SK-N-SH treated with all-trans-retinoic acid at 6 μM for 48 hours (cell line): ENCODE results near the gene TCEA2.

Experiments used
- ATAC-seq: fragments of 200-7000 bp; cut with Tn5 transposase; 3 replicates; pipeline ENCODE4 v1.9.1; 2020; ENCODE audit warnings: mild to moderate bottlenecking, moderate library complexity
- ARNTL ChIP-seq: fragments of 450-650 bp; formaldehyde crosslinking; IDR thresholded peaks from 2 replicates; pipeline ENCODE4 v1.5.0; 2020; ENCODE audit warnings: low read depth, mild to moderate bottlenecking, moderate library complexity, borderline replicate concordance
- BACH2 ChIP-seq: fragments of 250-450 bp; sonication (Bioruptor Pico); IDR thresholded peaks from 2 replicates; pipeline ENCODE4 v1.9.0; 2021; ENCODE audit warnings: mild to moderate bottlenecking, borderline replicate concordance
- CREB5 ChIP-seq: fragments of 250-450 bp; sonication (Bioruptor Pico); IDR thresholded peaks from 2 replicates; pipeline ENCODE4 v1.5.1; 2020; ENCODE audit warnings: low read depth, mild to moderate bottlenecking, moderate library complexity
- CSDC2 ChIP-seq: fragments of 250-450 bp; sonication (Bioruptor Pico); IDR thresholded peaks from 2 replicates; pipeline ENCODE4 v1.5.0; 2020; ENCODE audit warnings: mild to moderate bottlenecking, moderate library complexity
- ESRRG ChIP-seq: fragments of 250-450 bp; sonication (Bioruptor Pico); IDR thresholded peaks from 2 replicates; pipeline ENCODE4 v1.6.1; 2021; ENCODE audit warnings: mild to moderate bottlenecking
- GLIS3 ChIP-seq: fragments of 250-450 bp; sonication (Bioruptor Pico); IDR thresholded peaks from 2 replicates; pipeline ENCODE4 v1.5.0; 2020; ENCODE audit warnings: mild to moderate bottlenecking, moderate library complexity
- ISL1 ChIP-seq: fragments of 250-450 bp; sonication (Bioruptor Pico); IDR thresholded peaks from 2 replicates; pipeline ENCODE4 v2.1.2; 2022; ENCODE audit warnings: mild to moderate bottlenecking, moderate library complexity
- OSR1 ChIP-seq: fragments of 250-450 bp; sonication (Bioruptor Pico); IDR thresholded peaks from 2 replicates; pipeline ENCODE4 v1.8.0; 2022; ENCODE audit warnings: moderate library complexity, mild to moderate bottlenecking, inconsistent platforms
- PATZ1 ChIP-seq: fragments of 250-450 bp; sonication (Bioruptor Pico); IDR thresholded peaks from 2 replicates; pipeline ENCODE4 v1.8.0; 2020; ENCODE audit warnings: mild to moderate bottlenecking, moderate library complexity, borderline replicate concordance
- POU6F1 ChIP-seq: fragments of 250-450 bp; sonication (Bioruptor Pico); IDR thresholded peaks from 2 replicates; pipeline ENCODE4 v1.8.0; 2021; ENCODE audit warnings: low read depth, mild to moderate bottlenecking, moderate library complexity, borderline replicate concordance
- PPARA ChIP-seq: fragments of 250-450 bp; sonication (Bioruptor Pico); IDR thresholded peaks from 2 replicates; pipeline ENCODE4 v1.5.0; 2020; ENCODE audit warnings: mild to moderate bottlenecking, borderline replicate concordance
- RARB ChIP-seq: fragments of 250-450 bp; sonication (Bioruptor Pico); IDR thresholded peaks from 2 replicates; pipeline ENCODE4 v1.8.0; 2021; ENCODE audit warnings: mild to moderate bottlenecking, moderate library complexity
- TSHZ2 ChIP-seq: fragments of 250-450 bp; sonication (Bioruptor Pico); IDR thresholded peaks from 2 replicates; pipeline ENCODE4 v1.5.0; 2020; ENCODE audit warnings: mild to moderate bottlenecking, moderate library complexity
- ZFP3 ChIP-seq: fragments of 250-450 bp; sonication (Bioruptor Pico); IDR thresholded peaks from 2 replicates; pipeline ENCODE4 v1.5.0; 2020; ENCODE audit warnings: mild to moderate bottlenecking, moderate library complexity
- ZFP30 ChIP-seq: fragments of 450-650 bp; formaldehyde crosslinking; IDR thresholded peaks from 2 replicates; pipeline ENCODE4 v1.5.0; 2022; ENCODE audit warnings: mild to moderate bottlenecking, moderate library complexity
- ZNF565 ChIP-seq: fragments of 450-650 bp; formaldehyde crosslinking; conservative IDR thresholded peaks from 2 replicates; pipeline ENCODE4 v1.5.0; 2020; ENCODE audit warnings: low read depth, mild to moderate bottlenecking, moderate library complexity
- ZNF70 ChIP-seq: fragments of 450-650 bp; formaldehyde crosslinking; IDR thresholded peaks from 2 replicates; pipeline ENCODE4 v1.5.0; 2020; ENCODE audit warnings: mild to moderate bottlenecking, moderate library complexity
- ZNF8 ChIP-seq: fragments of 450-650 bp; formaldehyde crosslinking; IDR thresholded peaks from 2 replicates; pipeline ENCODE4 v1.5.0; 2020; ENCODE audit warnings: mild to moderate bottlenecking, moderate library complexity

TCEA2 gene

GRCh38 chr20:64111841-64112641 is 49.0 kb downstream of the TCEA2 start:
- ATAC-seq: peak; percentile 15; the same call in 2 of the 3 replicates
- TF ChIP-seq ZNF70 (CRISPR knock-in tag): peak; percentile 82; the same call in 1 of the 2 replicates
- TF ChIP-seq ESRRG: no peak

- TF ChIP-seq PATZ1 (CRISPR knock-in tag) (no peak), OSR1 (no peak)
- TF ChIP-seq, all 23 proteins: peak for 0
- no peak; the same call in 2 of the 3 replicates for ATAC-seq
Measured at GRCh38 chr20:64112691-64113443, 49.9 kb downstream of the TCEA2 start.

GRCh38 chr20:64113444-64113775 is 50.4 kb downstream of the TCEA2 start:
- TF ChIP-seq POU6F1 (CRISPR knock-in tag) (no peak), ZFP3 (CRISPR knock-in tag) (no peak), BACH2 (no peak), CREB5 (CRISPR knock-in tag) (no peak), ZFP30 (no peak), ISL1 (CRISPR knock-in tag) (no peak), ZNF8 (CRISPR knock-in tag) (no peak), ZNF565 (CRISPR knock-in tag) (no peak), OSR1 (no peak), PATZ1 (CRISPR knock-in tag) (no peak), PPARA (CRISPR knock-in tag) (no peak), ARNTL (CRISPR knock-in tag) (no peak), GLIS3 (no peak), ESRRG (no peak)
- no peak for ATAC-seq

GRCh38 chr20:64113796-64114355 is 50.9 kb downstream of the TCEA2 start:
- no peak for ATAC-seq

GRCh38 chr20:64114356-64114971 is 51.5 kb downstream of the TCEA2 start:
- TF ChIP-seq TSHZ2 (CRISPR knock-in tag): no peak
- no peak for TF ChIP-seq CSDC2 (CRISPR knock-in tag)
- no peak for TF ChIP-seq ZFP3 (CRISPR knock-in tag)
- no peak for ATAC-seq

More at GRCh38 chr20:64113796-64114355, 50.9 kb downstream of the TCEA2 start:
- TF ChIP-seq ZNF8 (CRISPR knock-in tag) (no peak), RARB (CRISPR knock-in tag) (no peak)
